SKM-1 (cell line): ENCODE data around the gene TMEM232.
"Not testable (repeated sequence)": the region's sequence is repeated elsewhere in the genome, so short reads cannot be mapped to it uniquely, and the experiment has no call there.

Source experiments
- DNase-seq: peaks from one replicate; lab custom pipeline; 2025; ENCODE audit not compliant: unreplicated experiment; lab: John Stamatoyannopoulos, UW

TMEM232 gene

GRCh38 chr5:110707260-110707844 is 19.1 kb downstream of the TMEM232 start:
- DNase-seq = no peak

DNA sequence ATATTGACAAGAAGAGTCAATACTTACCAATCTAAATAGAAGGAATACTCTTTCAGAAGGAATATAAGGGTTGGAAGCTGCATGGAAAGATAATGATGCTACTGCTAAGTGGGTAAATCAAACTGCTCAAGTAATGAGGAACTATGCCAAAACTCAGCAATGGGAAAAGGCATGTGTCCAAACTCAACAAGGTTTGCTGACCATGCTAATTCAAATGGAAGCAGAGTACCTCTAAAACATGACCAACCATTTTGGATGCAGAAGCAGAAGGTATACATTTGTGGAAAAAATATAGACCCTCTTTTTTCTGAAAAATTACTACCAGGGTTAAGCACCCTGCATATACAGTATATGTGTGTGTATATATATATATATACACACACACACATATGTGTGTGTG is 21.1 kb downstream of the TMEM232 start:
- no peak for DNase-seq

DNA sequence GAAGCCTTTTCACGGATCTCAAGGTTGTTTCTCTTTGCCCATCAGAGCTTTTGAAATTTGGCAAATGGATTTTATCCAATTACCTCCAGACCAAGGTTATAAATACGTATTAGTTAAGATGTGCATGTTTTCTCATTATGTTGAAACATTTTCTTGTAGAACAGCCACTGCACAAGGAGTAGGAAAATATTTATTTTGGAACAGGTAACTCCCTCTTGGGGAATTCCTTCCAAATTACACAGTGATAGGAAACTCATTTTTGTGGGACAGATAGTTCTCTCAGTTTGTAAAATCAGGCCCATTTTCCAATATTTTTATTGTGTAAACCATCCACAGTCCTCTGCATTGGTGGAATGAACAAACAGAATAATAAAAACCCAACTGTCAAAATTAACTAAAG is 23.0 kb downstream of the TMEM232 start:
- no peak for DNase-seq

DNA sequence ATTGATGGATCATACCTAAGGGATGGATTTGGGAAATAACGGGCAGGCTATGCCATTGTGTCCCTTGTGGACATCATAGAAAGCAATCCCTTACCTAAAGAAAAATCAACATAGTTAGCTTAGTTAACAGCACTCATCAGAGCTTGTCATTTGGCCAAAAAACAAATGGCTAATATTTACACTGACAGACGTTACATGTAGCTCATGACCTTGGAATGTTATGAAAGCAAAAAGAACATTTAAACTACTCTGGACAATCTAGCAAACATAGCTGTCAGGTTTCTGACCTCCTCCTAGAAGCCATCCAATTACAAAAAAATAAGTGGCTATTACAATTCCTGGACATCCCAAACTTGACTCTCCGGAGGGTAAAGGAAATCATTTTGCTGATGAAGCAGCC is 23.8 kb downstream of the TMEM232 start:
- no peak for DNase-seq

GRCh38 chr5:110702300-110702699 is 24.2 kb downstream of the TMEM232 start:
- no peak for DNase-seq

DNA sequence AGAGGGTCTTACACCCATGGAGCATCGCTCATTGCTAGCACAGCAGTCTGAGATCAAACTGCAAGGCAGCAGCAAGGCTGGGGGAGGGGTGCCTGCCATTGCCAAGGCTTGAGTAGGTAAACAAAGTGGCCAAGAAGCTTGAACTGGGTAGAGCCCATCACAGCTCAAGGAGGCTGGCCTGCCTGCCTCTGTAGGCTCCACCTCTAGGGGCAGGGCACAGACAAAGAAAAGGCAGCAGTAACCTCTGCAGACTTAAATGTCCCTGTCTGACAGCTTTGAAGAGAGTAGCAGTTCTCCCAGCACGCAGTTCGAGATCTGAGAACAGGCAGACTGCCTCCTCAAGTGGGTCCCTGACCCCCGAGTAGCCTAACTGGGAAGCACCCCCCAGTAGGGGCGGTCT is 33.8 kb downstream of the TMEM232 start:
- DNase-seq = not testable (repeated sequence)

- DNase-seq = not testable (repeated sequence)
Observed at GRCh38 chr5:110690587-110690986, 35.9 kb downstream of the TMEM232 start.

- no peak for DNase-seq
Observed at GRCh38 chr5:110687485-110687884, 39.0 kb downstream of the TMEM232 start.

DNA sequence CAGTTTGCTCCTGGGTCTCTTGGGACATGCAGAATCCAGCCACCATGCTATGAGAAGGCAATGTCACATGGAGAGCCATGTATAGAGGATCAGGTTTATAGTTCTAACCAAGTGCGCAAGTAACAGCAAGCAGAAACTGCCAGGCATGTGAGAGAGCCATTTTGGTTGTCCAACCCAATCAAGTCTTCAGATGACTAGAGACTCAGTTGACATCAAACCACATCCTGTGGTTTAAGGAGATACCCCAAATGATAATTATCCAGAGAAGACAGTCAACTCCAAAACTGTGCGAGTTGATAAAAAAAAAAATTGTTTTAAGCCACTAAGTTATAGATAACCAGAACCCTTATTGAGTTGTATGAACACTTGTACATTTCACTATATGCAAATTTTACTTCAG is 40.2 kb downstream of the TMEM232 start:
- DNase-seq = no peak

DNA sequence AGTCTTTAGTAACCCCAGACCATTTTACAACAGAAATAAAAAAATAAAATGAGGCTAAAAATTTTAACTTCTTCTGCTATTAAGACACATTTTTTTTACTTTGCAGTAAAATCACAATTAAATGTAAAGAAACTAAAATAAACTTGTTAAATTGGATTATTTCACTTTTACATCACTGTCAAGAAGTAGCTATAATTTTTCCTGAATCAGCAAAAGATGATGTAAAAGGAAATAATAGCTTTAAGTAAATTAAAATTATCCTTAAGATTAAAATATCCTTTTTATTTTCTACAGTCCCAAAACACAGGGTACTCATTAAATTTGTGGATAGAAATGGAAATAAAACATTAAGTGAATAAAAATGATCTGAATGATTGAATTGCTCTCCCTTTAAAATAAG is 44.5 kb downstream of the TMEM232 start:
- no peak for DNase-seq

DNA sequence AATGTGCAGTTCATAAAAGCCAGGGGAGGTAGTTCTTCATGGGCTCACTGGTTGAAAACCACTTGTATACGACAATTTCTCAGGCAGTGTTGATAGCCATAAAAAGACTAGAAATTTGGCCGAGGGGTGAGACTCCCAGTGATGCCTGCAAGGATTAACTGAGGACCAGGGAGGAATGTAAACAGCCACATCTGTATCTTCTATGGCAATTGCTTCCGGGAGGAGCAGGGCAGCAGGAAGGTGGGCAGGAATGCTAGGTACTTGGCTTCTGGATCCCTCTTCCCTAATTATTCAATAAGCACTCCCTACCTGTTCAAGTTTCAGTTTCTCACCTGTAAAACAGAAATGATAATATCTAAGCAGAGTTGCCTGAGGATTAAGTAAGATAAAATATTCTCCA is 45.4 kb downstream of the TMEM232 start:
- DNase-seq = no peak

DNA sequence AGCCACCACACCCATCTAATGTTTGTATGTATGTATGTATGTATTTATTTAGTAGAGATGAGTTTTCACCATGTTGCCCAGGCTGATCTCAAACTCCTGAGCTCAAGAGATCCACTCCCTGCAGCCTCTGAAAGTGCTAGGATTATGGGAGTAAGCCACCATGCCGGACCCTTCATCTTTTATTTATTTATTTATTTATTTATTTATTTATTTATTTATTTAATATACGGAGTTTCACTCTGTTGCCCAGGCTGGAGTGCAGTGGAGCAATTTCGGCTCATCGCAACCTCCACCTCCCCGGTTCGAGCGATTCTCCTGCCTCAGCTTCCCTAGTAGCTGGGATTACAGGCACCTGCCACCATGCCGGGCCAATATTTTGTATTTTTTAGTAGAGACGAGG is 49.9 kb downstream of the TMEM232 start:
- not testable (repeated sequence) for DNase-seq

GRCh38 chr5:110665184-110665726 is 61.2 kb downstream of the TMEM232 start:
- DNase-seq = no peak

DNA sequence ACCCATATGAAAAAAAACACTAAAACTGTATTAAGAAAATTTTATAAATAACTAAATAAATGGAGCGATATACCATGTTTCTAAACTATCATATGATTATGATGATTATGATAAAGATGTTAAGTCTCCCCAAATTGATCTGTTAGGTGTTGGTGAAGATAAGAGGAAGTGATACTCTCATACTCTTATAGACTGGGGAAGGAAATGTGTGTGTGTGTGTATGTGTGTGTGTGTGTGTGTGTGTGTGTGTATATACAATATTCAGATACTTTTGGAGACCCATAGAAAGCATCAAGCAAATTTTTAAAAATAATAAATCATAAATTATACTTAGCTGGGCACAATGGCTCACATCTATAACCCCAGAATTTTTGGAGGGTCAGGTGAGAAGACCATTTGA is 62.9 kb downstream of the TMEM232 start:
- no peak for DNase-seq

DNA sequence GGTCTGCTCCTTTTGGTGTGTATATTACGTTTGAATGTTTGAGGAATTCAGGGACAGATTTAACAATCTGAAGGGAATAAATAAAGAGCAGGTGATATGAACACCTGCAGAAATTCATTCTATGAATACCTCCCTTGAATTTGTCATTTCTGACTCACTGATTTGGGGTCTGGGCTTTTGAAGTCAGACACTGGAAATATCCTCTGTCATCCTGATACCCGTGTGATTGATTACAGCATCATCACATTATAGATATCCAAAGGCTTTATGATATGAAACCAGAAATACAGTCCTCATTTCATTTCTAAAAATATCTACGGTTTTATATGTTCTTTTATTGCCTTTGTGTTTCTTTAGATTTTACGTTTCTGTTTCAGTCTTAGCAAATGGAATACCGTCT is 68.5 kb downstream of the TMEM232 start:
- no peak for DNase-seq

- no peak for DNase-seq
Observed at GRCh38 chr5:110653231-110653970, 73.1 kb downstream of the TMEM232 start.

DNA sequence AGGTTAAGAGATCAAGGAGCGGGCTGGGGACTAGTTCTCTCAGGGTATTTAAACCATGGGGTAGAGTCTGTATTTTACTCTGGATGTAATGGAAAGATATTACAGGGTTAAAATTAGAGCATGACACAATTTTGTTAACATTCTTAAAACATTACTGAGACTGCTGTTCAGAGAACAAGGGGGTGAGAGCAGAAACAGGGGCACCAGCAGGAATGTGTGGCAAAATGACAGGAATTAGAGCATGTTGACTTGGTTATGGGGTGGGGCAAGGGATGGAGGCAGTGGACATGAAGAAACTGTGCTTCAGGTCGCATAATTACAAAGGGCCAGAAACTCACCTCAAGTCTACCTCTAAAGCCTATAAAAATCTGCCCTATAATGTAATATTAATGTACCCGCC is 75.0 kb downstream of the TMEM232 start:
- DNase-seq = no peak

DNA sequence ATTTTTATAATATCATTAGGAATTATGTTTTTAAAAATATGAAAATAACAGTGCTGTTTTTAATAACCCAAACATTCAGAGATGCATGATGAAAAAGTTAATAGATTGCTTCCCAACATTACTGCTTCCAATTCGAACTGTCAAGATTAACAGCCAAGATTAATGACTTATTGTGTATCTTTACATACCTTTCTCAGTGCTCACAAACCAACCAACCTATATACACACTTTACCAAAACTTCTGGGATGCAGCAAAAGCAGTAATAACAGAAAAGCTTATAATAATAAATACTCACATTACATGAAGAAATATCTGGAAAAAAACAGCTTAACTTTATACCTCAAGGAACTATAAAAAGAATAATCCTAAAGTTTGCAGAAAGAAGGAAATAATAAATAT is 82.1 kb downstream of the TMEM232 start:
- DNase-seq = no peak

DNA sequence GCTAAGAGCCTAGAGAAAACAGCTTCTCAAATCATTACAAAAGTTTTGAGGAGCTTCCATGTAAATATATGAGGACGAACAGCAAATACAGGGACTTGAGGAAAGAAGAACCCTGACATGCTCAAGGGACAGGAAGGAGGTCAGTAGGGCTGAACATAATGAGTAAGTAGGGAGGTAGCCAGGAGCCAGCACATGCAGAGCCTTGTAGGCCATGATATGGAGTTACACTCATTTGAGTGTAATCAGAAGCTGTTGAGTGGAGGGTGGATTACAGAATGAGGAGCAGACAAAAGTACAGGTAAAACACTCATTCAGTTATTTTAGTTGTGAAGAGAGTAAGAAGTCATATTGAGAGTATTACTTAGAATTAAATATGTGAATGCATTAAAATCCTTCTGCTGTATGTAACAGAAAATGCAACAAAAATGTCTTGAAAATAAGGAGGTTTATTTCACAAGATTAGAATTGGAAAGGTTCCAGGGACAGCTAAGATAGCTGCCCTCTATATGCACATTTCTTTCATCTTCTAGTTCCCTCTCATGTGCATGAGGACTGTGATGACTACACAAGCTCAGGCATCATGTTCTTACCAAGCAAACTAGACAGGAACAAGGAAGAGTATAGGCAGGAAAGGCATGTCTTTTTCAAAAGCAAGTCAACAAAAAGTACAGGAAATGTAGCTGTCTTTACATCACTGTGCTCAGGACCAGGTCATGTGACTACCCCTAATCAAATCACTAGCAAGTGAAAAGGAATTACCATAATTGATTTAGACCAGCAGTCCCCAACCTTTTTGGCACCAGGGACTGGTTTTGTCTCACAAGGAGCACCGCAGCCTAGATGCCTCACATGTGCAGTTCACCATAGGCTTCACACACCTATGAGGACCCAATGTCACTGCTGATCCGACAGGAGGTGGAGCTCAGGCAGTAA is 87.2 kb downstream of the TMEM232 start:
- DNase-seq = no peak

- no peak for DNase-seq
Observed at GRCh38 chr5:110634475-110634874, 92.0 kb downstream of the TMEM232 start.

- no peak for DNase-seq
Observed at GRCh38 chr5:110631236-110631635, 95.2 kb downstream of the TMEM232 start.

GRCh38 chr5:110630350-110630749 is 96.1 kb downstream of the TMEM232 start:
- DNase-seq = no peak
